BE2C (cell line): ENCODE data around the gene RSU1. TPM values are rescaled to one million over a fixed set of nuclear protein-coding genes. Genes with fewer than 3 reads are reported as not detected.
A peak's percentile ranks its signal among the peaks of the same experiment; 100 is the strongest.

Experiments
- DNase-seq: peaks from one replicate; pipeline ENCODE4 v3.0.0-alpha.2; 2020
- H3K27me3 ChIP-seq: fragments of 250-450 bp; sonication (Bioruptor Pico); 2 replicates; pipeline ENCODE4 v1.5.1; 2020; ENCODE audit warnings: mild to moderate bottlenecking
- H3K36me3 ChIP-seq: fragments of 250-450 bp; sonication (Bioruptor Pico); 2 replicates; pipeline ENCODE4 v1.5.1; 2020; ENCODE audit warnings: mild to moderate bottlenecking
- H3K4me1 ChIP-seq: fragments of 250-450 bp; sonication (Bioruptor Pico); 2 replicates; pipeline ENCODE4 v1.5.1; 2020
- H3K4me3 ChIP-seq: 2 replicates; pipeline ENCODE4 v1.5.1; 2011; ENCODE audit warnings: low read depth, low read length
- H3K9me3 ChIP-seq: fragments of 250-450 bp; sonication (Bioruptor Pico); 2 replicates; pipeline ENCODE4 v1.5.1; 2020
- CTCF ChIP-seq: IDR thresholded peaks from 2 replicates; pipeline ENCODE4 v1.5.1; 2012; ENCODE audit warnings: mild to moderate bottlenecking, low read depth, low read length
- polyA plus RNA-seq: library from polyadenylated mRNA; unstranded; fragments of >200 nt; gene quantifications from one replicate; pipeline ENCODE4 v1.2.1, GENCODE V29; 2012; ENCODE audit warnings: low read depth, missing spikeins; ENCODE audit not compliant: insufficient read length, insufficient read depth

RSU1 gene
- polyA plus RNA-seq: 27.2 TPM

- Histone ChIP-seq H3K27me3 (no peaks in the 10 kb centered on the region), H3K4me3 (peak within 1 kb of the TSS; percentile 92), H3K9me3 (no peaks in the 10 kb centered on the region; the same call in 1 of the 2 replicates), H3K36me3 (no peaks in the 10 kb centered on the region), H3K4me1 (no peaks in the 10 kb centered on the region)
- DNase-seq: peak; percentile 99
- no peak for TF ChIP-seq CTCF
Observed at GRCh38 chr10:16817125-16818019, at the start of gene RSU1. Gene RSU1 (minus strand): TSS chr10:16817424. CDS start chr10:16817081, 343 bp downstream.

- Histone ChIP-seq H3K27me3 (no peaks in the 10 kb centered on the region), H3K36me3 (no peaks in the 10 kb centered on the region), H3K4me3 (no peak overlapping the region), H3K4me1 (peaks cover 17% of the 10 kb centered on the region), H3K9me3 (no peaks in the 10 kb centered on the region)
- DNase-seq: no peak
- no peak for TF ChIP-seq CTCF
Observed at GRCh38 chr10:16866541-16867275, 49.5 kb upstream of the RSU1 start.

- DNase-seq: no peak
- H3K27me3 ChIP-seq: no peaks in the 10 kb centered on the region
- no peak overlapping the region for H3K4me3 ChIP-seq
- H3K9me3 ChIP-seq: no peaks in the 10 kb centered on the region
- no peaks in the 10 kb centered on the region for H3K36me3 ChIP-seq
- peaks cover 17% of the 10 kb centered on the region for H3K4me1 ChIP-seq
- TF ChIP-seq CTCF: no peak
Observed at GRCh38 chr10:16865766-16866165, 48.5 kb upstream of the RSU1 start.

- no peak overlapping the region for H3K4me3 ChIP-seq
- H3K9me3 ChIP-seq: no peaks in the 10 kb centered on the region
- TF ChIP-seq CTCF: no peak
- H3K27me3 ChIP-seq: no peaks in the 10 kb centered on the region
- H3K4me1 ChIP-seq: peaks cover 17% of the 10 kb centered on the region
- no peaks in the 10 kb centered on the region for H3K36me3 ChIP-seq
- DNase-seq: no peak
Observed at GRCh38 chr10:16863766-16864165, 46.5 kb upstream of the RSU1 start.

GRCh38 chr10:16857419-16857818 lies 40.2 kb upstream of the RSU1 start:
- no peak for TF ChIP-seq CTCF
- DNase-seq: no peak
- H3K36me3 ChIP-seq: no peaks in the 10 kb centered on the region
- no peaks in the 10 kb centered on the region for H3K27me3 ChIP-seq
- no peak overlapping the region for H3K4me3 ChIP-seq
- H3K4me1 ChIP-seq: no peaks in the 10 kb centered on the region
- H3K9me3 ChIP-seq: no peaks in the 10 kb centered on the region
